ENCODE measurements around the gene TXNRD2. TPM values are rescaled to one million over a fixed set of nuclear protein-coding genes. Genes with fewer than 3 reads are reported as not detected.
A peak's percentile ranks its signal among the peaks of the same experiment; 100 is the strongest.
"Not testable (repeated sequence)": the region's sequence is repeated elsewhere in the genome, so short reads cannot be mapped to it uniquely, and the experiment has no call there.

TXNRD2 gene
- total and polyA plus RNA-seq, 5 donors: 18.7 to 32.9 (median 26.6) TPM

- intact Hi-C loops (cut with DNase I): no loop called here
- Histone ChIP-seq H3K4me3 (ENCODE audit: low read length) (no peak overlapping the region), H3K4me1 (ENCODE audit: control insufficient read depth, insufficient read depth, low read length) (no peaks in the 10 kb centered on the region), H3K27me3 (ENCODE audit: control insufficient read depth, insufficient read depth) (no peaks in the 10 kb centered on the region), H3K9me3 (ENCODE audit: control insufficient read depth, low read length) (no peaks in the 10 kb centered on the region), H3K27ac (ENCODE audit: low read length) (no peak overlapping the region)
- WGBS: 97% methylated on average over 9 of the region's 9 CpGs
- DNase-seq (no peak), ATAC-seq (no peak)
These were observed 27.2 kb downstream of the TXNRD2 start for GRCh38 chr22:19914201-19914943.

DNA sequence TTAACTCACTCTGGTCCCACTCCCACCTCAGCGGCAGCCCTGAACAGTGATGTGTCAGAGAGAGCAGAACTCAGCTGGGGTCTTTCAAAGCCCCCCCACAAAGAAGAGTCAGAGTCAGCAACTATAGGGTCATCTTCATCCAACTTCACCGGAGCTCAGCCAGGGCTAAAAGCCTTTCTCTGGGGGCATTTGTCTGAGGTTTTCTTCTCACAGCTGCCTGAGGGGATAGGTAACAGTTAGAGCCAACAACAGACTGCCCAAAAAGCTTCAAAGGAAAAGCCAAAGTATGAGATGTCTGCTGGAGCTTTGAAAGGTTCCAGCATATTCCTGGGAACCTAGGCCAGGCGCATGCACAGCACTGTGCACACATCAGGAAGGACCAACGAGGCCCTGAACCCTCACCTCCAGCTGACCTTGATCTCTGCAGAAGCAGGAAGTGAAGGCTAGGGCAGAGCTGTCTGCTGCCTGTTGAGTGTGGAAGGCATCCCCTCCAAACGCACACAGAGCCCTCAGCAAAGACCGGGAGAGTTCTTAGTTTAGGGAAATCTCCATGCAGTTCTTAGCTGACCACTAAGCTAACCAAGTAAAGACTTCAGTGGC, 28.2 kb downstream of the TXNRD2 start:
- H3K9me3 ChIP-seq (ENCODE audit: control insufficient read depth, low read length): no peaks in the 10 kb centered on the region
- no peaks in the 10 kb centered on the region for H3K4me1 ChIP-seq (ENCODE audit: control insufficient read depth, insufficient read depth, low read length)
- no peak for ATAC-seq
- WGBS: 87% methylated on average over 6 of the region's 6 CpGs
- intact Hi-C loops (cut with DNase I): no loop called here
- H3K27ac ChIP-seq (ENCODE audit: low read length): no peak overlapping the region
- H3K27me3 ChIP-seq (ENCODE audit: control insufficient read depth, insufficient read depth): no peaks in the 10 kb centered on the region
- no peak overlapping the region for H3K4me3 ChIP-seq (ENCODE audit: low read length)
- no peak for DNase-seq

- WGBS: 80% methylated on average over 20 of the region's 20 CpGs
- ATAC-seq: no peak
- intact Hi-C loops (cut with DNase I): no loop called here
These were observed 29.2 kb downstream of the TXNRD2 start for GRCh38 chr22:19912271-19912999.

DNA sequence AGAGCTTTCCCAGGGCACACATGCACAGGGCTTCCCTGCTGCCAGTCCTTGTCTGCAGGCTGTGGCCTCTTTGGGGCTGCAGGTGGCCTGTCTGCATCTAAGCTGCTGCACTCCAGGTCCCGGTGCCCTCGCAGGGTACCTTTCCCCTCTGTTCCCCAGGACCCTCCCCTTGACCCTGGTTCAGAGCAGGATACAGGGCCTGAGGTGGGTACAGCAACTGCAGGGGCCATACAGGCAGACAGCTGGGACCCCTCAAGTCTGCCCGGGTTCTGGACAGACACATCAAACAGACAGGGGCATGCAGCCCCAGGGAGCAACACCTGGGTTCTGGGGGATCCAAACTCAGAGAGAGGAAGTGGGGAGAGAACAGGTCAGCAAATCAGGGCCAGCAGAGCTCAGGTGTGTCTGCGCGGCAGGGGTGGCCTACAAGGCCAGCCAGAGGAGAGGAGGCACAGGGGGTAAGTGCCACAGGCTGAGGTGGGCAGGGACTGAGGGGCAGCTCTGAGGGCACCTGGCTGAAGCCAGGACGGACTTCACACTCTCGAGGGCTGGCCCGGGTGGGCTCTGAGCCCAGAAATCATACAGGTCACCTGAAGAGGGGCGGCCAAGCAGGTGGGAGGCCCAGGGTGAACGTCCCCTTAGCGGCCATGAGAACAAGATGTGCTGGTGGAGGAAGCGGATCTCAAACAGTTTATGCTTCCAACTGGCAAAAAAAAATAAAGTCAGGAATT, 29.9 kb downstream of the TXNRD2 start:
- 90% methylated on average over 12 of the region's 12 CpGs for WGBS
- no peaks in the 10 kb centered on the region for H3K9me3 ChIP-seq (ENCODE audit: control insufficient read depth, low read length)
- no peaks in the 10 kb centered on the region for H3K27me3 ChIP-seq (ENCODE audit: control insufficient read depth, insufficient read depth)
- no peak overlapping the region for H3K4me3 ChIP-seq (ENCODE audit: low read length)
- H3K4me1 ChIP-seq (ENCODE audit: control insufficient read depth, insufficient read depth, low read length): no peaks in the 10 kb centered on the region
- no peak overlapping the region for H3K27ac ChIP-seq (ENCODE audit: low read length)
- ATAC-seq (no peak), DNase-seq (peak in 1 of 3 donors; percentile 28)
- intact Hi-C loops (cut with DNase I): loop anchor here (2.0 kb wide), 1 partner anchor 181 kb away; no protein-coding TSS in a partner anchor

More at GRCh38 chr22:19912271-19912999, 29.2 kb downstream of the TXNRD2 start:
- Histone ChIP-seq H3K4me3 (ENCODE audit: low read length) (no peak overlapping the region), H3K27me3 (ENCODE audit: control insufficient read depth, insufficient read depth) (no peaks in the 10 kb centered on the region), H3K27ac (ENCODE audit: low read length) (no peak overlapping the region), H3K4me1 (ENCODE audit: control insufficient read depth, insufficient read depth, low read length) (no peaks in the 10 kb centered on the region), H3K9me3 (ENCODE audit: control insufficient read depth, low read length) (no peaks in the 10 kb centered on the region)
- peak in 1 of 3 donors; percentile 43 for DNase-seq

- no peak for ATAC-seq
- intact Hi-C loops (cut with DNase I): loop anchor here (2.0 kb wide), 1 partner anchor 179 kb away; no protein-coding TSS in a partner anchor
- H3K9me3 ChIP-seq (ENCODE audit: control insufficient read depth, low read length): no peaks in the 10 kb centered on the region
- H3K4me3 ChIP-seq (ENCODE audit: low read length): no peak overlapping the region
- H3K4me1 ChIP-seq (ENCODE audit: control insufficient read depth, insufficient read depth, low read length): no peaks in the 10 kb centered on the region
- 36% methylated on average over 4 of the region's 4 CpGs for WGBS
- H3K27ac ChIP-seq (ENCODE audit: low read length): no peak overlapping the region
- no peaks in the 10 kb centered on the region for H3K27me3 ChIP-seq (ENCODE audit: control insufficient read depth, insufficient read depth)
- DNase-seq: peak in 1 of 3 donors; percentile 3
These were observed 31.4 kb downstream of the TXNRD2 start for GRCh38 chr22:19910180-19910744.

GRCh38 chr22:19909350-19910179, 32.1 kb downstream of the TXNRD2 start:
- H3K4me1 ChIP-seq (ENCODE audit: control insufficient read depth, insufficient read depth, low read length): no peaks in the 10 kb centered on the region
- H3K4me3 ChIP-seq (ENCODE audit: low read length): no peak overlapping the region
- ATAC-seq (peak; percentile 87 to 91), DNase-seq (peak; percentile 85 to 95 (median 92))
- no peak overlapping the region for H3K27ac ChIP-seq (ENCODE audit: low read length)
- 33% methylated on average over 6 of the region's 6 CpGs for WGBS
- H3K27me3 ChIP-seq (ENCODE audit: control insufficient read depth, insufficient read depth): no peaks in the 10 kb centered on the region
- H3K9me3 ChIP-seq (ENCODE audit: control insufficient read depth, low read length): no peaks in the 10 kb centered on the region
- intact Hi-C loops (cut with DNase I): loop anchor here (2.0 kb wide), 1 partner anchor 179 kb away; no protein-coding TSS in a partner anchor

DNA sequence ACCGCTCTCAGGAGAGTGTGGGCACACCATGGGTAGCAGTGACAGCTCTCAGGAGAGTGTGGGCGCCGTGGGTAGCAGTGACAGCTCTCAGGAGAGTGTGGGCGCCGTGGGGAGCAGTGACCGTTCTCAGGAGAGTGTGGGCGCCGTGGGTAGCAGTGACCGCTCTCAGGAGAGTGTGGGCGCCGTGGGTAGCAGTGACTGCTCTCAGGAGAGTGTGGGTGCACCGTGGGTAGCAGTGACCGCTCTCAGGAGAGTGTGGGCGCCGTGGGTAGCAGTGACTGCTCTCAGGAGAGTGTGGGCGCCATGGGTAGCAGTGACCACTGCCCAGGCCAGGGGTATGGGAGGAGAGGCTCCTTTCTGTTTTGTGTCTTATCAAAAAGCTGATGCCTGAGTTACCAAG, 33.7 kb downstream of the TXNRD2 start:
- H3K4me3 ChIP-seq (ENCODE audit: low read length); intact Hi-C loops (cut with DNase I); H3K9me3 ChIP-seq (ENCODE audit: control insufficient read depth, low read length); H3K27ac ChIP-seq (ENCODE audit: low read length); H3K27me3 ChIP-seq (ENCODE audit: control insufficient read depth, insufficient read depth); ATAC-seq; H3K4me1 ChIP-seq (ENCODE audit: control insufficient read depth, insufficient read depth, low read length): not testable (repeated sequence)
- peak in 1 of 3 donors; percentile 6 for DNase-seq
- 92% methylated on average over 16 of the region's 16 CpGs for WGBS

DNA sequence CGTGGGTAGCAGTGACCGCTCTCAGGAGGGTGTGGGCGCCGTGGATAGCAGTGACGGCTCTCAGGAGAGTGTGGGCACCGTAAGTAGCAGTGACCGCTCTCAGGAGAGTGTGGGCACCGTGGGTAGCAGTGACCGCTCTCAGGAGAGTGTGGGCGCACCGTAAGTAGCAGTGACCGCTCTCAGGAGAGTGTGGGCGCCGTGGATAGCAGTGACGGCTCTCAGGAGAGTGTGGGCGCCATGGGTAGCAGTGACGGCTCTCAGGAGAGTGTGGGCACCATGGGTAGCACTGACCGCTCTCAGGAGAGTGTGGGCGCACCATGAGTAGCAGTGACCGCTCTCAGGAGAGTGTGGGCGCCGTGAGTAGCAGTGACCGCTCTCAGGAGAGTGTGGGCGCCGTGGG, 34.8 kb downstream of the TXNRD2 start:
- H3K4me1 ChIP-seq (ENCODE audit: control insufficient read depth, insufficient read depth, low read length); ATAC-seq; H3K27me3 ChIP-seq (ENCODE audit: control insufficient read depth, insufficient read depth); H3K27ac ChIP-seq (ENCODE audit: low read length); H3K4me3 ChIP-seq (ENCODE audit: low read length); H3K9me3 ChIP-seq (ENCODE audit: control insufficient read depth, low read length); intact Hi-C loops (cut with DNase I): not testable (repeated sequence)
- WGBS: 95% methylated on average over 25 of the region's 25 CpGs
- DNase-seq: peak in 1 of 3 donors; percentile 17

- H3K27me3 ChIP-seq (ENCODE audit: control insufficient read depth, insufficient read depth): no peaks in the 10 kb centered on the region
- no peaks in the 10 kb centered on the region for H3K9me3 ChIP-seq (ENCODE audit: control insufficient read depth, low read length)
- intact Hi-C loops (cut with DNase I): no loop called here
- ATAC-seq: no peak
- no peak overlapping the region for H3K27ac ChIP-seq (ENCODE audit: low read length)
- 84% methylated on average over 22 of the region's 22 CpGs for WGBS
- peak in 1 of 3 donors; percentile 20 for DNase-seq
- H3K4me3 ChIP-seq (ENCODE audit: low read length): no peak overlapping the region
- H3K4me1 ChIP-seq (ENCODE audit: control insufficient read depth, insufficient read depth, low read length): no peaks in the 10 kb centered on the region
These were observed 36.0 kb downstream of the TXNRD2 start for GRCh38 chr22:19905347-19906276.

Measured in right cardiac atrium (tissue), 5 donors.